ENCODE measurements around the gene CAMK4.

DNA sequence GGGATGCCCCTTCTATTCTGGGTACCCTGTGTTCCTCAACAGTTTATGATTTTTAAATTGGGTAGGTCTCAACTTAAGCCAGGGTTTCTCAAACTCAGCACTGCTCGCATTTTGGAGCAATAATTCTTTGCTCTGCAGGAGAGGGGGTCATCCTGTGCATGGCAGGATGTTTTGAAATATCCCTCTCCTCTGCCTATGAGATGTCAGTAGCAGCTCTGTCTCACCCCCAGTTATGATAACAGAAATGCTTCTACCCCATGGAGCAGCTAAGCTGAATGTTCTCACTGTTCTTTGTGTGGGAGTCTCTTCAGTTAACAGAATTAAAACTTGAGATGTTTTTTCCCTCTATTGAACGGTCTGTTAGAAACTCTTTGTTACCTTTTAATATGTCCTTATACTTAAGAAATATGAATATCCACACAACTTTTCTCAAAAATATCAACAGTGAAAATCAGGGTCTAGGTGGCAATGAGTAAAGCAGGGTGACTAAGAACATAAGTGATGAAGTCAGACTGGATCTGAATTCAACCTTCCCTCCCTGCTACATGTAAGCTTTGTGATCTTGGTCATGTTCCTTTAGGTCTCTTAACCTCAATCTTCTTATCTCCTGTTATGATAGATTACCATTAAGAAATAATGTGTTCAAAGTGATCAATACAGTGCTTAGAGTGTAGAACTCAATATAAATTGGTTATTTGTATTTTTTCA lies 89.0 kb downstream of the CAMK4 start:
- TF ChIP-seq, protein P1, sequence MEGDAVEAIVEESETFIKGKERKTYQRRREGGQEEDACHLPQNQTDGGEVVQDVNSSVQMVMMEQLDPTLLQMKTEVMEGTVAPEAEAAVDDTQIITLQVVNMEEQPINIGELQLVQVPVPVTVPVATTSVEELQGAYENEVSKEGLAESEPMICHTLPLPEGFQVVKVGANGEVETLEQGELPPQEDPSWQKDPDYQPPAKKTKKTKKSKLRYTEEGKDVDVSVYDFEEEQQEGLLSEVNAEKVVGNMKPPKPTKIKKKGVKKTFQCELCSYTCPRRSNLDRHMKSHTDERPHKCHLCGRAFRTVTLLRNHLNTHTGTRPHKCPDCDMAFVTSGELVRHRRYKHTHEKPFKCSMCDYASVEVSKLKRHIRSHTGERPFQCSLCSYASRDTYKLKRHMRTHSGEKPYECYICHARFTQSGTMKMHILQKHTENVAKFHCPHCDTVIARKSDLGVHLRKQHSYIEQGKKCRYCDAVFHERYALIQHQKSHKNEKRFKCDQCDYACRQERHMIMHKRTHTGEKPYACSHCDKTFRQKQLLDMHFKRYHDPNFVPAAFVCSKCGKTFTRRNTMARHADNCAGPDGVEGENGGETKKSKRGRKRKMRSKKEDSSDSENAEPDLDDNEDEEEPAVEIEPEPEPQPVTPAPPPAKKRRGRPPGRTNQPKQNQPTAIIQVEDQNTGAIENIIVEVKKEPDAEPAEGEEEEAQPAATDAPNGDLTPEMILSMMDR (IDR thresholded peaks at IDR 0.05), result no peak
- TF ChIP-seq POLR2A (IDR thresholded peaks at IDR 0.05) (no peak), EP300 (IDR thresholded peaks at IDR 0.05) (no peak)

Data from tibial nerve (tissue), 4 donors.